ENCODE results near the gene OR2Z1.

GRCh38 chr19:8696993-8697392, 24.4 kb upstream of the OR2Z1 start:
- no peak for TF ChIP-seq EZH2phosphoT487 (IDR thresholded peaks at IDR 0.05; ENCODE audit: low read depth)
- no peak for TF ChIP-seq CTCF (IDR thresholded peaks at IDR 0.05; ENCODE audit: low read depth, low read length)
